ENCODE results near the gene C4BPA.

DNA sequence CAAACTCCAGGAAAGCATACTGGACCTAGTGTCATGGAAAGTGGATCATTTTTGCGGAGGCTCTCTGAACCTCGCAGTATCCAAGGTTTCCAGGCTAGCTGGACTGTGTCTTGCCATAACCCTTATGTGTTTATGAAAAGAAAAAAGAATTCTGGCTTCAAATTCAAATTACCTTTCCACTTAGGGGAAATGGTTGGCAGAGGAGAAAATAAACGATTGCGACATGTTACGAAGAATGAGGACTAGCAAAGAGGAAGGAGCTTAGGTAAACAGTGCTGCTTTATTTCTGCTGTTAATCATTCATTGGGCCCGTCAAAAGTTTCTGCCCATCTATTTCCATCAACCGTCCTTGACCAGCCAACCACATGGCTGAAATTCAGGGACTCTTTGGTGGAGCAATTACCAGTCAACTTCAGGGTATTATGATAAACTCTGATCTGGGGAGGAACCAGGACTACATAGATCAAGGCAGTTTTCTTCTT is at the start of gene C4BPA:
- TF ChIP-seq POLR2AphosphoS5 (IDR thresholded peaks at IDR 0.05), result peak in 1 of 2 donors; percentile 18
- TF ChIP-seq, protein P1, sequence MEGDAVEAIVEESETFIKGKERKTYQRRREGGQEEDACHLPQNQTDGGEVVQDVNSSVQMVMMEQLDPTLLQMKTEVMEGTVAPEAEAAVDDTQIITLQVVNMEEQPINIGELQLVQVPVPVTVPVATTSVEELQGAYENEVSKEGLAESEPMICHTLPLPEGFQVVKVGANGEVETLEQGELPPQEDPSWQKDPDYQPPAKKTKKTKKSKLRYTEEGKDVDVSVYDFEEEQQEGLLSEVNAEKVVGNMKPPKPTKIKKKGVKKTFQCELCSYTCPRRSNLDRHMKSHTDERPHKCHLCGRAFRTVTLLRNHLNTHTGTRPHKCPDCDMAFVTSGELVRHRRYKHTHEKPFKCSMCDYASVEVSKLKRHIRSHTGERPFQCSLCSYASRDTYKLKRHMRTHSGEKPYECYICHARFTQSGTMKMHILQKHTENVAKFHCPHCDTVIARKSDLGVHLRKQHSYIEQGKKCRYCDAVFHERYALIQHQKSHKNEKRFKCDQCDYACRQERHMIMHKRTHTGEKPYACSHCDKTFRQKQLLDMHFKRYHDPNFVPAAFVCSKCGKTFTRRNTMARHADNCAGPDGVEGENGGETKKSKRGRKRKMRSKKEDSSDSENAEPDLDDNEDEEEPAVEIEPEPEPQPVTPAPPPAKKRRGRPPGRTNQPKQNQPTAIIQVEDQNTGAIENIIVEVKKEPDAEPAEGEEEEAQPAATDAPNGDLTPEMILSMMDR (IDR thresholded peaks at IDR 0.05), result no peak

Measured in esophagus muscularis mucosa (tissue), 3 donors.